Epithelial cell of proximal tubule (primary cell): ENCODE results near the gene C11orf42. TPM values are rescaled to one million over a fixed set of nuclear protein-coding genes. Genes with fewer than 3 reads are reported as not detected.

Source experiments
- DNase-seq: peaks from one replicate; pipeline ENCODE4 v3.0.0-alpha.2; 2011; ENCODE audit warnings: low read depth
- H3K4me3 ChIP-seq: 2 replicates; pipeline ENCODE4 v1.5.1; 2011; ENCODE audit warnings: low read depth, mild to moderate bottlenecking, low read length
- total RNA-seq: library from RNA; depleted of rRNA; stranded (reverse); fragments of >200 nt; gene quantifications from 2 replicates; pipeline ENCODE4 v1.2.3, GENCODE V29; 2015
- TF ChIP-seq, protein P1 (sequence below): conservative IDR thresholded peaks from 2 replicates; pipeline ENCODE4 v1.5.1; 2012; ENCODE audit warnings: low read depth, mild to moderate bottlenecking, low read length

C11orf42 gene
- total RNA-seq, 1 donor from 2014 or later = not detected

DNA sequence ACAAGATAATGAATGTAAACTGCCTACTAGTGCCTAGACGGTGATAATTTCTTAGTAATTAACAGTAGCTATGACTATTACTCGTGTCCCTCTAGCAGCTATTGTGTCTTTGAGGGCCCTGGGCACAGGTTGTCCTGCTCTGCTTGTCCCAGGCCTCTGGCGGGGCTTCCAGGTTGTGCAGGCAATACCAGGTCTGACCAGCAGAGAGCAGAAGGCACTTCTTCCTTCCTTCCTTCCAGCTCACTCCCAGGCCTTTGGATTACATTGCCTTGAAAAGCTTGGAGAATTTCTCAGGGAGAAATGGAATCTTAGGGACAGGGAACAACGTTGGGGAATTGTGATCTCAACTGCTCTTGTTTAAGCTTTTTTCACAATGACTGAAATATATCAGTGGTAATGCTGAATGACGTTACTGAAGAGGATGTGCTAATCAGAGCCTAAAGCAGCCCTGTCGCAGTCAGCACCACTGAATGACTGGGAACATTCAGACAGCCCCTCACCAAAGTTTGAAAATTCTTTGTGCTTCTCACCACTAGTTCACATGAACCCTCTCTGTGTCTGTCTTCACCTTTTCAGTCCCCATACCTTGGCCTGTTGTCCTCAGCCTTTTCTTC lies 45.9 kb downstream of the C11orf42 start:
- no peak overlapping the region for H3K4me3 ChIP-seq
- TF ChIP-seq, protein P1, sequence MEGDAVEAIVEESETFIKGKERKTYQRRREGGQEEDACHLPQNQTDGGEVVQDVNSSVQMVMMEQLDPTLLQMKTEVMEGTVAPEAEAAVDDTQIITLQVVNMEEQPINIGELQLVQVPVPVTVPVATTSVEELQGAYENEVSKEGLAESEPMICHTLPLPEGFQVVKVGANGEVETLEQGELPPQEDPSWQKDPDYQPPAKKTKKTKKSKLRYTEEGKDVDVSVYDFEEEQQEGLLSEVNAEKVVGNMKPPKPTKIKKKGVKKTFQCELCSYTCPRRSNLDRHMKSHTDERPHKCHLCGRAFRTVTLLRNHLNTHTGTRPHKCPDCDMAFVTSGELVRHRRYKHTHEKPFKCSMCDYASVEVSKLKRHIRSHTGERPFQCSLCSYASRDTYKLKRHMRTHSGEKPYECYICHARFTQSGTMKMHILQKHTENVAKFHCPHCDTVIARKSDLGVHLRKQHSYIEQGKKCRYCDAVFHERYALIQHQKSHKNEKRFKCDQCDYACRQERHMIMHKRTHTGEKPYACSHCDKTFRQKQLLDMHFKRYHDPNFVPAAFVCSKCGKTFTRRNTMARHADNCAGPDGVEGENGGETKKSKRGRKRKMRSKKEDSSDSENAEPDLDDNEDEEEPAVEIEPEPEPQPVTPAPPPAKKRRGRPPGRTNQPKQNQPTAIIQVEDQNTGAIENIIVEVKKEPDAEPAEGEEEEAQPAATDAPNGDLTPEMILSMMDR = peak; percentile 91
- no peak for DNase-seq

DNA sequence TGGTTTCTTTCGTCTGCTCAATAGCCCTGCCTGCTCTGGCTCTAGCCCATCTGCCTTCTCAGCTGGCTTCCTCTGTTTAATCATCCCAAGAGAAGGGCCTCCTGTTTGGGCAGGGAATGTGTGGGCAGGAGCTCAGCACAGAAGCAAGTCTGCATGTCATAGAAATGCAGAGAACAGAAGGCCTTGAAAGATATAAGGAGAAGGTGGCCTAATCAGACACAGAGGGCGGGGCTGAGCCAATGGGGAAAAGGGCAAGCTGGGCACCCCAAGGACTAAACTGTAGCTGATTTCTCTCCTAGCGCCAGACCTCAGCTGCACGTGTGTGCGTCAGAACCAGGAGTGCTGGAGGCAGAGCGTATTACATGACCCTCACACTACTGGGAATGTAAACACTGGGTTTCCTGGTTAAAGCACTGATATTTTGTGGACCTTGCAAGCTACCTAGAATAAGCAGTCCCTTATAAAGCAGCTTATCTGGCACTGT lies 46.7 kb downstream of the C11orf42 start:
- no peak for DNase-seq
- TF ChIP-seq, protein P1 = no peak
- H3K4me3 ChIP-seq = no peak overlapping the region

DNA sequence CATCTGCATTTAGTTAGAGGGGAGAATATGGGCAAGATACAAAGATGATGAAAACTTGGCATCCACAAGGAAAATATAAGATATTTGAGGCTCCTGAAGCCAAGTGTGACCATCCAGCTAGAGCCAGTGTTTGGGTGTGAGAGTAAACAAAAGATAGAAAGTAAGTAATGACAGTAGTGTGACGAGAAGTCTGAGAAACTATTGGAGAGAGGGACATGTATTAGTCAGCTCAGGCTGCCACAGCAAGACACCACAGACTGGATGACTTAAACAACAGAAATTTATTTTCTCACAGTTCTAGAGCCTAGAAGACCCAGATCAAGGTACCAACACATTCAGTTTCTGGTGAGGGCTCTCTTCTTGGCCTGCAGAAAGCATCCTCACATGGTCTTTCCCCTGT lies 47.8 kb downstream of the C11orf42 start:
- TF ChIP-seq, protein P1 = no peak
- H3K4me3 ChIP-seq = no peak overlapping the region
- no peak for DNase-seq

DNA sequence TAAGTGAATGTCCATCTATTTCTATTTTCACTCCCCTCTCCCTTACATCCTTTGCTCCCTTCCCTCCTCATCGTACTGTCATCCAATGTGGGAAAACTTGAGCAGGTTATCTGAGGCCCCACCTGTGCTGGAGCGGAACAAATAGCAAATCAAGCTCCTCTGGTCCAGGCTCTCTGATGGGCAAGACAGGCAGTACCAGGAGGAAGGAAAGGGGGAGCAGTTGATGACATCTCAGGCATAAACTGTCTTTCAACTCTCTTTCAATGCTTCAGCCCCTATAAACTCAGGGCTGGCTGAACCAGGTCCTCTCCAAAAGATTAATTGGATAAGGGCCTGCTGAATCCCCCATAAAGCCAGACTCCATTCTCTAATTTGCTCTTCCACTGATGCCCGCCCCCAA lies 52.8 kb downstream of the C11orf42 start:
- no peak overlapping the region for H3K4me3 ChIP-seq
- DNase-seq = no peak
- TF ChIP-seq, protein P1 = no peak

DNA sequence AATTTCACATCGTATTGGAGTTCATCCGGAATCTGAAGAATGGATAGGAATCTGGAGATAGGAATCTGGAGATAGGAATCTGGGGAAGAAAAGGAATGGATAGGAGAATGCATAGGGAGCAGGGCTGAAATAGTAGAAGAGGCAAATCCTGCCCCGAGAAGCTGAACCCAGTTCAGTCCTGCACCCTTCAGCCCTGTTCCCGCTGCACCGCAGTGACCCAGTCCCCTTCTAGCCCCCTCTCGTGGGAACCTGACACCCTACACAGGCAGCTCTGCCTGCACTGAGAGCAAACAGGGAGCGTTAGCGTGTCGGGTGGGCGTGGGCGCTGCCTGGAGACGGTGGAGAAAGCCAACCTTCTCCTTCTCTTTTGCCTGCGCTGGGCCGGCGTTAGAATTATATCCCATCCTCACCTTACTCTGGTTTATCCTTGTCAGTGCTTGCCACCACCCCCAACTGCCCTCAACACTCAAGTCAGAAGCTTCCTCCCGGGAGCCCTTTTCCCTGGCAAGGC lies 53.3 kb downstream of the C11orf42 start:
- TF ChIP-seq, protein P1 = peak; percentile 8
- H3K4me3 ChIP-seq = peak overlapping the region; percentile 39
- no peak for DNase-seq

DNA sequence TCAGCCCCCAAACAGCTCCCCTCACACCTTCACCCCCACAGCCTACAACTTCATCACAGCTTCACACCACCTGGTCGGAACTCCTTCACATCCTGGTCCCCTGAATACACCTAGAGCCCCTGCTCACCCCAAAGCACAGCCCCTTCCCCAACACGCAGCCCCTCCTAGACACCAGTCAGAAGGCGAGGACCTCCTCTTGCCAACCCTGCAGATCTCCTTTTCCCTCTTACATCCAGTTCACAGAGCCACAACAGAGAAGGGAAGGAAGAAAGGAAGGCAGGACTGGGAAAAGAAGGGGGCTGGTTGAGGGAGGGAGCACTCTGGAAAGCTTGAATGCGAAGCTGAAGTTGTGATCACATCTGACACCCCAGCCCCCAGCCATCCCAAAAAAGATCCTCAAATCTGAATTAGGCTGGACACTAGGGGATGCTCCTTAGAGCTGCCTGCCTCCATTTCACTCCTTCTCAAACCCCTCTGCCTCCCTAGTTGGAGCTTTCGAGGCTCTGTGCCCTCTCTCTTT lies 54.9 kb downstream of the C11orf42 start:
- no peak for DNase-seq
- TF ChIP-seq, protein P1 = no peak
- no peak overlapping the region for H3K4me3 ChIP-seq

Other genes with a start within 250 kb of the C11orf42 start
- gene OR56A5, start 237.1 kb upstream of the C11orf42 start, total RNA-seq = not detected in 2 replicates
- gene OR52L1, start 218.6 kb upstream of the C11orf42 start, total RNA-seq = not detected in 2 replicates
- not detected in 2 replicates for gene OR56A4, start 198.6 kb upstream of the C11orf42 start, total RNA-seq
- gene OR56A1, start 174.8 kb upstream of the C11orf42 start, total RNA-seq = not detected in 2 replicates
- gene OR56B4, start 97.9 kb upstream of the C11orf42 start, total RNA-seq = not detected in 2 replicates
- not detected in 2 replicates for gene OR52B2, start 35.2 kb upstream of the C11orf42 start, total RNA-seq
- not detected in 2 replicates for gene OR52W1, start 6.3 kb upstream of the C11orf42 start, total RNA-seq
- gene FHIP1B, start 29.1 kb downstream of the C11orf42 start, total RNA-seq = 9.6 and 15.6 TPM in 2 replicates
- not detected in 2 replicates for gene CNGA4, start 33.5 kb downstream of the C11orf42 start, total RNA-seq
- gene CCKBR, start 54.3 kb downstream of the C11orf42 start, total RNA-seq = not detected in 2 replicates
- gene CAVIN3, start 114.9 kb downstream of the C11orf42 start, total RNA-seq = 321 and 498 TPM in 2 replicates
- 22.5 and 24.3 TPM in 2 replicates for gene SMPD1, start 184.9 kb downstream of the C11orf42 start, total RNA-seq
- 24.7 and 28.3 TPM in 2 replicates for gene APBB1, start 213.5 kb downstream of the C11orf42 start, total RNA-seq
- 0.06 and 1.0 TPM in 2 replicates for gene HPX, start 235.4 kb downstream of the C11orf42 start, total RNA-seq